SK-N-SH treated with all-trans-retinoic acid at 6 μM for 48 hours (cell line): ENCODE results near the gene ATXN7.

Experiments used
- ATAC-seq: fragments of 200-7000 bp; cut with Tn5 transposase; 3 replicates; pipeline ENCODE4 v1.9.1; 2020; ENCODE audit warnings: mild to moderate bottlenecking, moderate library complexity
- BACH2 ChIP-seq: fragments of 250-450 bp; sonication (Bioruptor Pico); IDR thresholded peaks from 2 replicates; pipeline ENCODE4 v1.9.0; 2021; ENCODE audit warnings: mild to moderate bottlenecking, borderline replicate concordance
- CSDC2 ChIP-seq: fragments of 250-450 bp; sonication (Bioruptor Pico); IDR thresholded peaks from 2 replicates; pipeline ENCODE4 v1.5.0; 2020; ENCODE audit warnings: mild to moderate bottlenecking, moderate library complexity
- ESRRG ChIP-seq: fragments of 250-450 bp; sonication (Bioruptor Pico); IDR thresholded peaks from 2 replicates; pipeline ENCODE4 v1.6.1; 2021; ENCODE audit warnings: mild to moderate bottlenecking
- ISL1 ChIP-seq: fragments of 250-450 bp; sonication (Bioruptor Pico); IDR thresholded peaks from 2 replicates; pipeline ENCODE4 v2.1.2; 2022; ENCODE audit warnings: mild to moderate bottlenecking, moderate library complexity
- OSR1 ChIP-seq: fragments of 250-450 bp; sonication (Bioruptor Pico); IDR thresholded peaks from 2 replicates; pipeline ENCODE4 v1.8.0; 2022; ENCODE audit warnings: moderate library complexity, mild to moderate bottlenecking, inconsistent platforms
- RARB ChIP-seq: fragments of 250-450 bp; sonication (Bioruptor Pico); IDR thresholded peaks from 2 replicates; pipeline ENCODE4 v1.8.0; 2021; ENCODE audit warnings: mild to moderate bottlenecking, moderate library complexity
- TCF4 ChIP-seq: fragments of 250-450 bp; sonication (Bioruptor Pico); IDR thresholded peaks from 2 replicates; pipeline ENCODE4 v1.8.0; 2021; ENCODE audit warnings: mild to moderate bottlenecking, moderate library complexity, borderline replicate concordance
- TOX ChIP-seq: fragments of 250-450 bp; sonication (Bioruptor Pico); IDR thresholded peaks from 2 replicates; pipeline ENCODE4 v1.8.0; 2021; ENCODE audit warnings: mild to moderate bottlenecking, moderate library complexity, borderline replicate concordance
- ZC3H10 ChIP-seq: fragments of 250-450 bp; sonication (Bioruptor Pico); IDR thresholded peaks from 2 replicates; pipeline ENCODE4 v1.5.1; 2021; ENCODE audit warnings: mild to moderate bottlenecking, moderate library complexity
- ZFP3 ChIP-seq: fragments of 250-450 bp; sonication (Bioruptor Pico); IDR thresholded peaks from 2 replicates; pipeline ENCODE4 v1.5.0; 2020; ENCODE audit warnings: mild to moderate bottlenecking, moderate library complexity
- ZFP30 ChIP-seq: fragments of 450-650 bp; formaldehyde crosslinking; IDR thresholded peaks from 2 replicates; pipeline ENCODE4 v1.5.0; 2022; ENCODE audit warnings: mild to moderate bottlenecking, moderate library complexity
- ZNF565 ChIP-seq: fragments of 450-650 bp; formaldehyde crosslinking; conservative IDR thresholded peaks from 2 replicates; pipeline ENCODE4 v1.5.0; 2020; ENCODE audit warnings: low read depth, mild to moderate bottlenecking, moderate library complexity
- ZNF8 ChIP-seq: fragments of 450-650 bp; formaldehyde crosslinking; IDR thresholded peaks from 2 replicates; pipeline ENCODE4 v1.5.0; 2020; ENCODE audit warnings: mild to moderate bottlenecking, moderate library complexity
- TF ChIP-seq, protein P1 (sequence below): fragments of 250-450 bp; sonication (Bioruptor Pico); IDR thresholded peaks from 2 replicates; pipeline ENCODE4 v1.8.0; 2020; ENCODE audit warnings: mild to moderate bottlenecking, moderate library complexity, borderline replicate concordance
- TF ChIP-seq, protein P2 (sequence below): fragments of 250-450 bp; sonication (Bioruptor Pico); IDR thresholded peaks from 2 replicates; pipeline ENCODE4 v1.5.1; 2020; ENCODE audit warnings: low read depth, mild to moderate bottlenecking, moderate library complexity
- TF ChIP-seq, protein P3 (sequence below): fragments of 250-450 bp; sonication (Bioruptor Pico); IDR thresholded peaks from 2 replicates; pipeline ENCODE4 v1.5.0; 2020; ENCODE audit warnings: mild to moderate bottlenecking, moderate library complexity
- TF ChIP-seq, protein P4 (sequence below): fragments of 250-450 bp; sonication (Bioruptor Pico); IDR thresholded peaks from 2 replicates; pipeline ENCODE4 v1.8.0; 2021; ENCODE audit warnings: low read depth, mild to moderate bottlenecking, moderate library complexity, borderline replicate concordance
- TF ChIP-seq, protein P5 (sequence below): fragments of 250-450 bp; sonication (Bioruptor Pico); IDR thresholded peaks from 2 replicates; pipeline ENCODE4 v1.5.1; 2021; ENCODE audit warnings: mild to moderate bottlenecking, moderate library complexity

The ATXN7 gene

DNA sequence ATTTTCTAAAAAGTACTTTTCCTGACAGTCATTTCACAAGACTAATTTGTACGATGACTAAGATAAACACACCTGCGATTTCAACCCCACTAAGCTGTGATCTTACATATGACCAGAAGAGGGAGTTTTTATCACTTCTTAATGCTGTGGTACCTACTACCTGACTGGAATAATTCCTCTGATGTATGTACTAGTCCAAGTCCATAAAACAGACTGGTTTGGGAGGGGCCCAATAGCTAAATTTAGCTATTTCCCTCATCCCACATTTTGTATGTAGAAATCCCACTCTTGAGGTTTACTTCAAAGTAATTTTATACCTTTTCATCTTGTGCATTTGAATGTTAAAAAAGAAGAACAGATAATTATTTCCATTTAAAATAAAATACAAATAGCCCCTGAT, 98.2 kb downstream of the ATXN7 start (continued):
- TF ChIP-seq ZFP30 (no peak), RARB (no peak), ESRRG (CRISPR knock-in tag) (no peak), ZC3H10 (CRISPR knock-in tag) (no peak), ZNF8 (CRISPR knock-in tag) (no peak), CSDC2 (CRISPR knock-in tag) (no peak), ZNF565 (CRISPR knock-in tag) (no peak)

DNA sequence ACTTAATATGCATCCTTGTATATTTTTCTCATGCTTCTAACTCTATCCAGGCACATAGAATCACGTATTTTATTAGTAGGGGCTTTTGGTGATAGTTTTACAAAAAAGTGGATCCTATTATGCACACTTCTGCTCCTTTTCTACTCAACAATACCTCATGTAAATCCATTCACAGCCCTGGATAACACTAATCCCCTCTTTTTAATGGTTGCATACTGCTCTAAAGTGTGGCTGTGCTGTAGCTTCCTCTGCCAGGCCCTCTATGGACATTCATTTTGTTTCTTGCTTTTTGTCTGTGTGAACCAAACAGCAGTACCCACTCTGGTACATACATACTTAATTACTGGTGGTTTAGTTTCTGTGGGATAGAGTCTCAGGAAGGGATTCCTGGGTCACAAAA, 99.8 kb downstream of the ATXN7 start:
- no peak for ATAC-seq
- TF ChIP-seq RARB: no peak

DNA sequence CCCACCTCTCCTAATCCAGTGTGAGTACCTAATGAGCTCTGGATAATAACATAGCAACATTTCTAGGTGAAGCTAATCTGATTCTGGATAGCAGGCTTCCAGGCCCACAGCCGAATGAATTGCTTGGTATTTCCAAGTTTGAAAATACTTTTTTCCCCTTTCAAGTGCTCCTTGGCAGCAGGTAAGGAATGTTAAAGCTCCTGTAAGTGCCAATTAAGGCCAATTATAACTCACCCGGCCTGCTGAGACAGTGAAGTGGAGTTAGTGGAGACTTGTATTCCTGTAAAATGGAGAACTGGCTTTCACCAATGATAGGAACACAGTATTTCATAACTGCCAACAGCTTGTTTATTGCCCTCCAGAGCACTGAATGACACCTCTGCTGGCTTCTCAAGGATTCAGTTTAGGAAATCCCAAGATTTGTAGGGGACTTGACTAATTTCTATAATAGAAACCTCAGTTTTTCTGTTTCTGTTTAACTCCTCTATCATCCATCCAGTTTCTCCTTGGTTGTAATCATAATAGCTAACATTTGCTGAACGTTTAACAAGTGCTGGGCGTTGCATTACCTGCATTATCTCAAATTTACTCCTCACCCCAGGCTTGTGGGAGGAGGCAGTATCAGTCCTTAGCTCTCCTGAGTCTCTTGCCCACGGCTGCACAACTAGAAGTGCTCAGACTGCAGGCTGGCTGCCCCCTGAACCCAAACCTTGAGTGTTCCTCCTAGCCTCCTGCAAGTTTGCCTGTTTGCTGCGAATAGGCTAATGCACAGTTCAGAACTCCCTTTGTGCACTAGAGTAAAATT, 101.2 kb downstream of the ATXN7 start:
- no peak for ATAC-seq
- TF ChIP-seq ZFP3 (CRISPR knock-in tag) (no peak), OSR1 (no peak), ESRRG (CRISPR knock-in tag) (no peak), RARB (no peak), ISL1 (CRISPR knock-in tag) (peak; percentile 90)
- TF ChIP-seq, protein P1, sequence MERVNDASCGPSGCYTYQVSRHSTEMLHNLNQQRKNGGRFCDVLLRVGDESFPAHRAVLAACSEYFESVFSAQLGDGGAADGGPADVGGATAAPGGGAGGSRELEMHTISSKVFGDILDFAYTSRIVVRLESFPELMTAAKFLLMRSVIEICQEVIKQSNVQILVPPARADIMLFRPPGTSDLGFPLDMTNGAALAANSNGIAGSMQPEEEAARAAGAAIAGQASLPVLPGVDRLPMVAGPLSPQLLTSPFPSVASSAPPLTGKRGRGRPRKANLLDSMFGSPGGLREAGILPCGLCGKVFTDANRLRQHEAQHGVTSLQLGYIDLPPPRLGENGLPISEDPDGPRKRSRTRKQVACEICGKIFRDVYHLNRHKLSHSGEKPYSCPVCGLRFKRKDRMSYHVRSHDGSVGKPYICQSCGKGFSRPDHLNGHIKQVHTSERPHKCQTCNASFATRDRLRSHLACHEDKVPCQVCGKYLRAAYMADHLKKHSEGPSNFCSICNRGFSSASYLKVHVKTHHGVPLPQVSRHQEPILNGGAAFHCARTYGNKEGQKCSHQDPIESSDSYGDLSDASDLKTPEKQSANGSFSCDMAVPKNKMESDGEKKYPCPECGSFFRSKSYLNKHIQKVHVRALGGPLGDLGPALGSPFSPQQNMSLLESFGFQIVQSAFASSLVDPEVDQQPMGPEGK (CRISPR knock-in tag): no peak

DNA sequence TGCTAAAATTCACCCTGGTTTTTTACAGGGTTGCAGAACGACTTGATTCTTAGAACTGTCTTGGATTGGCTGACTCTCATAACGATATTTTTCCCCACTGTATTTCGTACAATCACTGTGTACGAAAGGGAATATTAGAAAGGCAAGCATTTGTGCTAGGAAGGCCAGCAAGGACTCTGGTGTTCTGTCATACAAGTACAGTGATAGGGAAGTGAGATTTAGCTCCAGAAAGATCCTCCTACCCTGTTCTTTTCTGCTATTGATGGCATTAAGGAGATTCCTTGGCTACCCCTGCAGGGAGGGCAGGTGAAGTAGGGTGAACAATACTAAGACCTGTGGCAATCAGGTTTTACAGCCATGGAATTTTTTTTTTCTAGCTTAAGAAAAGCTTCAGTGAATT, 102.3 kb downstream of the ATXN7 start:
- no peak for TF ChIP-seq ZNF565 (CRISPR knock-in tag)
- no peak for TF ChIP-seq BACH2
- no peak for TF ChIP-seq ESRRG (CRISPR knock-in tag)
- TF ChIP-seq, protein P2, sequence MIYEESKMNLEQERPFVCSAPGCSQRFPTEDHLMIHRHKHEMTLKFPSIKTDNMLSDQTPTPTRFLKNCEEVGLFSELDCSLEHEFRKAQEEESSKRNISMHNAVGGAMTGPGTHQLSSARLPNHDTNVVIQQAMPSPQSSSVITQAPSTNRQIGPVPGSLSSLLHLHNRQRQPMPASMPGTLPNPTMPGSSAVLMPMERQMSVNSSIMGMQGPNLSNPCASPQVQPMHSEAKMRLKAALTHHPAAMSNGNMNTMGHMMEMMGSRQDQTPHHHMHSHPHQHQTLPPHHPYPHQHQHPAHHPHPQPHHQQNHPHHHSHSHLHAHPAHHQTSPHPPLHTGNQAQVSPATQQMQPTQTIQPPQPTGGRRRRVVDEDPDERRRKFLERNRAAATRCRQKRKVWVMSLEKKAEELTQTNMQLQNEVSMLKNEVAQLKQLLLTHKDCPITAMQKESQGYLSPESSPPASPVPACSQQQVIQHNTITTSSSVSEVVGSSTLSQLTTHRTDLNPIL (CRISPR knock-in tag): no peak
- TF ChIP-seq, protein P3, sequence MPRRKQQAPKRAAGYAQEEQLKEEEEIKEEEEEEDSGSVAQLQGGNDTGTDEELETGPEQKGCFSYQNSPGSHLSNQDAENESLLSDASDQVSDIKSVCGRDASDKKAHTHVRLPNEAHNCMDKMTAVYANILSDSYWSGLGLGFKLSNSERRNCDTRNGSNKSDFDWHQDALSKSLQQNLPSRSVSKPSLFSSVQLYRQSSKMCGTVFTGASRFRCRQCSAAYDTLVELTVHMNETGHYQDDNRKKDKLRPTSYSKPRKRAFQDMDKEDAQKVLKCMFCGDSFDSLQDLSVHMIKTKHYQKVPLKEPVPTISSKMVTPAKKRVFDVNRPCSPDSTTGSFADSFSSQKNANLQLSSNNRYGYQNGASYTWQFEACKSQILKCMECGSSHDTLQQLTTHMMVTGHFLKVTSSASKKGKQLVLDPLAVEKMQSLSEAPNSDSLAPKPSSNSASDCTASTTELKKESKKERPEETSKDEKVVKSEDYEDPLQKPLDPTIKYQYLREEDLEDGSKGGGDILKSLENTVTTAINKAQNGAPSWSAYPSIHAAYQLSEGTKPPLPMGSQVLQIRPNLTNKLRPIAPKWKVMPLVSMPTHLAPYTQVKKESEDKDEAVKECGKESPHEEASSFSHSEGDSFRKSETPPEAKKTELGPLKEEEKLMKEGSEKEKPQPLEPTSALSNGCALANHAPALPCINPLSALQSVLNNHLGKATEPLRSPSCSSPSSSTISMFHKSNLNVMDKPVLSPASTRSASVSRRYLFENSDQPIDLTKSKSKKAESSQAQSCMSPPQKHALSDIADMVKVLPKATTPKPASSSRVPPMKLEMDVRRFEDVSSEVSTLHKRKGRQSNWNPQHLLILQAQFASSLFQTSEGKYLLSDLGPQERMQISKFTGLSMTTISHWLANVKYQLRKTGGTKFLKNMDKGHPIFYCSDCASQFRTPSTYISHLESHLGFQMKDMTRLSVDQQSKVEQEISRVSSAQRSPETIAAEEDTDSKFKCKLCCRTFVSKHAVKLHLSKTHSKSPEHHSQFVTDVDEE (CRISPR knock-in tag): no peak
- TF ChIP-seq TCF4 (CRISPR knock-in tag): no peak
- TF ChIP-seq ZFP30: no peak
- TF ChIP-seq TOX: no peak
- no peak for TF ChIP-seq ZNF8 (CRISPR knock-in tag)
- TF ChIP-seq, protein P4, sequence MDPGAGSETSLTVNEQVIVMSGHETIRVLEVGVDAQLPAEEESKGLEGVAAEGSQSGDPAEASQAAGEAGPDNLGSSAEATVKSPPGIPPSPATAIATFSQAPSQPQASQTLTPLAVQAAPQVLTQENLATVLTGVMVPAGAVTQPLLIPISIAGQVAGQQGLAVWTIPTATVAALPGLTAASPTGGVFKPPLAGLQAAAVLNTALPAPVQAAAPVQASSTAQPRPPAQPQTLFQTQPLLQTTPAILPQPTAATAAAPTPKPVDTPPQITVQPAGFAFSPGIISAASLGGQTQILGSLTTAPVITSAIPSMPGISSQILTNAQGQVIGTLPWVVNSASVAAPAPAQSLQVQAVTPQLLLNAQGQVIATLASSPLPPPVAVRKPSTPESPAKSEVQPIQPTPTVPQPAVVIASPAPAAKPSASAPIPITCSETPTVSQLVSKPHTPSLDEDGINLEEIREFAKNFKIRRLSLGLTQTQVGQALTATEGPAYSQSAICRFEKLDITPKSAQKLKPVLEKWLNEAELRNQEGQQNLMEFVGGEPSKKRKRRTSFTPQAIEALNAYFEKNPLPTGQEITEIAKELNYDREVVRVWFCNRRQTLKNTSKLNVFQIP (CRISPR knock-in tag): no peak
- TF ChIP-seq, protein P5, sequence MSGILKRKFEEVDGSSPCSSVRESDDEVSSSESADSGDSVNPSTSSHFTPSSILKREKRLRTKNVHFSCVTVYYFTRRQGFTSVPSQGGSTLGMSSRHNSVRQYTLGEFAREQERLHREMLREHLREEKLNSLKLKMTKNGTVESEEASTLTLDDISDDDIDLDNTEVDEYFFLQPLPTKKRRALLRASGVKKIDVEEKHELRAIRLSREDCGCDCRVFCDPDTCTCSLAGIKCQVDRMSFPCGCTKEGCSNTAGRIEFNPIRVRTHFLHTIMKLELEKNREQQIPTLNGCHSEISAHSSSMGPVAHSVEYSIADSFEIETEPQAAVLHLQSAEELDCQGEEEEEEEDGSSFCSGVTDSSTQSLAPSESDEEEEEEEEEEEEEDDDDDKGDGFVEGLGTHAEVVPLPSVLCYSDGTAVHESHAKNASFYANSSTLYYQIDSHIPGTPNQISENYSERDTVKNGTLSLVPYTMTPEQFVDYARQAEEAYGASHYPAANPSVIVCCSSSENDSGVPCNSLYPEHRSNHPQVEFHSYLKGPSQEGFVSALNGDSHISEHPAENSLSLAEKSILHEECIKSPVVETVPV: no peak
- TF ChIP-seq, all 23 proteins: peak for 0
- ATAC-seq: no peak
